Ovary (tissue), 9 donors: ENCODE measurements around the gene ZNF20. TPM values are rescaled to one million over a fixed set of nuclear protein-coding genes. Genes with fewer than 3 reads are reported as not detected.
"Not testable (repeated sequence)": the region's sequence is repeated elsewhere in the genome, so short reads cannot be mapped to it uniquely, and the experiment has no call there.

Experiments used
- DNase-seq, 5 donors: peaks; one replicate each; pipeline ENCODE4 v3.0.0-alpha.2; 2019 to 2020
- H3K27ac ChIP-seq, 2 donors: fragments of 200-600 bp; one replicate each; pipeline versions ENCODE4 v1.5.1 to v1.8.0; 2019 to 2022
- H3K27me3 ChIP-seq: fragments of 200-600 bp; one replicate; pipeline ENCODE4 v1.8.0; 2022
- H3K36me3 ChIP-seq: fragments of 200-600 bp; sonication (generic); one replicate; pipeline ENCODE4 v1.5.1; 2019
- H3K4me1 ChIP-seq: one replicate; pipeline ENCODE4 v1.8.1; 2013; ENCODE audit warnings: mild to moderate bottlenecking, moderate library complexity; ENCODE audit not compliant: insufficient read depth
- H3K4me3 ChIP-seq: fragments of 200-600 bp; sonication (generic); one replicate; pipeline ENCODE4 v1.5.1; 2017
- H3K9me3 ChIP-seq, 2 donors: fragments of 200-600 bp in 1 of 2; sonication (generic) in 1 of 2; one replicate each; pipeline versions ENCODE4 v1.5.1 to v1.8.1; 2013 to 2019; ENCODE audit warnings: mild to moderate bottlenecking in 1 of 2, moderate library complexity in 1 of 2
- CTCF ChIP-seq, 3 donors: fragments of 450-650 bp in 2 of 3; fragments of 200-600 bp in 1 of 3; IDR thresholded peaks; one replicate each; pipeline versions ENCODE4 v1.5.1 to v1.8.0; 2016 to 2022; ENCODE audit warnings: antibody characterized with exemption in 3 of 3, mild to moderate bottlenecking in 1 of 3
- EP300 ChIP-seq: sonication (generic); formaldehyde crosslinking; IDR thresholded peaks from one replicate; pipeline ENCODE4 v1.6.1; 2017; ENCODE audit warnings: antibody characterized with exemption
- POLR2A ChIP-seq: fragments of 450-650 bp; IDR thresholded peaks from one replicate; pipeline ENCODE4 v1.6.1; 2017; ENCODE audit warnings: antibody characterized with exemption, mild to moderate bottlenecking, moderate library complexity
- WGBS, 3 donors: extraction: QIAGEN DNeasy Blood & Tissue Kit in 1 of 3; methylation state at CpG; one replicate each; pipeline versions ENCODE4 v1.1.5 to v1.1.7; 2013 to 2017; 5-methylcytosine and 5-hydroxymethylcytosine counted together
- intact Hi-C, 4 donors: fragments of 100-400 bp; cut with DNase I; formaldehyde crosslinking; loops; one replicate each; pipeline versions ENCODE4 v1.11.0 to v1.15.1; 2022 to 2023
- polyA plus RNA-seq, 2 donors: library from polyadenylated mRNA; stranded (reverse); fragments of 200-250 nt in 1 of 2; fragments of 350-450 nt in 1 of 2; fragmentation: Illumina TruSeq in 1 of 2; extraction: RNeasy Lipid Tissue Mini Kit (QIAGEN cat#74804) in 1 of 2; gene quantifications; one replicate each; pipeline ENCODE4 v1.2.3, GENCODE V29; 2013 to 2014
- small RNA-seq: library from RNA; depleted of rRNA; stranded (forward); fragments of <200 nt; gene quantifications from one replicate; pipeline ENCODE3, GENCODE V24; 2016
- total RNA-seq, 7 donors: library from RNA; depleted of rRNA in 2 of 7; stranded (reverse); fragments of >200 nt in 2 of 7; fragmentation: NEBNext Ultra II Directional in 3 of 7; extraction: Animal tissue kit (Norgen Biotek cat#: 25700) in 3 of 7; gene quantifications; one replicate each; pipeline versions ENCODE4 v1.1.0 to v1.2.4, GENCODE V29; 2016 to 2023
- donor health status: DM: no; HTN: no; CAD: no; lungs with moderate emphysema.
- donor health status: DM: no; HTN: no; CAD: no.
- donor health status: Bipolar disorder and iron deficiency.
- donor health status: DM: yes; HTN: yes; CAD: no.
- donor health status: DM: no; HTN: no; CAD: no.
- donor health status: DM: yes; HTN: yes; CAD: no.

ZNF20 gene
- total and polyA plus RNA-seq, 9 donors: 1.2 to 5.2 (median 3.0) TPM

DNA sequence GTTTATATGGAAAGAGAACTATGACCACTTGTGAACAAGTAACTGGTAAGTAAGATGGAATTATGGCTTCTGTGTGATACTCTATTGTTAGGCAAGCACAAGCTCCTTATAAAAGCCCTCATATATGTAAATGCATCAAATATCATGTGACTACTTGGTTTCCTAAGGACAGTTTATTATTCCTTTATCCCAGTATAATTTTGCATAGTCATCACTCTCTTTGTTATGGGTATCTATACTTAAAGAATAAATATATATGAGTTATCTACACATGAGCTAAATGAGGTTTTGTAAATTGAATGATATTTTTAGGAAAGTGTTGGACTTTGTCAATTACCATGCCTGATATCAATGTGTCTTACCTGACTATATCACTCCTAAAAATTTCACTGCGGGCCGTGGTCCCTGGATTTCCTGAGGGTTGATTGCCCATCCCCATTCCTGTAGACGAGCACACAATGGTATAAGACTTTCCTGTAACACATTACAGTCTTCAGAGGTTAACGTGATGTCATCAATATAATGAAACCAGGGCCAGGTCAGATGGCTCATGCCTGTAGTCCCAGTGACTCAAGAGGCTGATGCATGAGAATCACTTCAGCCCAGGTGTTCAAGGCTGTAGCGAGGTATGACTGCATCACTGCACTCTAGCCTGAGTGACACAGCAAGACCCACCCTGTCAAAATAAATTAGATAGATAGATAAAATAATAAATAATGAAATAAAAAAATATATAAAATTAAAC, 54.9 kb downstream of the ZNF20 start:
- WGBS, 3 donors: 92 to 97% (median 96%) methylated on average over 5 of the region's 5 CpGs
- H3K9me3 ChIP-seq: peaks cover 0 to 19% of the 10 kb centered on the region in 2 donors
- intact Hi-C loops: no loop called here
- no peaks in the 10 kb centered on the region for H3K27me3 ChIP-seq
- no peak overlapping the region for H3K27ac ChIP-seq
- no peak overlapping the region for H3K4me3 ChIP-seq
- DNase-seq: no peak
- TF ChIP-seq POLR2A (no peak), EP300 (no peak), CTCF (IDR thresholded peaks at IDR 0.05) (no peak)
- H3K4me1 ChIP-seq: no peaks in the 10 kb centered on the region
- no peaks in the 10 kb centered on the region for H3K36me3 ChIP-seq

DNA sequence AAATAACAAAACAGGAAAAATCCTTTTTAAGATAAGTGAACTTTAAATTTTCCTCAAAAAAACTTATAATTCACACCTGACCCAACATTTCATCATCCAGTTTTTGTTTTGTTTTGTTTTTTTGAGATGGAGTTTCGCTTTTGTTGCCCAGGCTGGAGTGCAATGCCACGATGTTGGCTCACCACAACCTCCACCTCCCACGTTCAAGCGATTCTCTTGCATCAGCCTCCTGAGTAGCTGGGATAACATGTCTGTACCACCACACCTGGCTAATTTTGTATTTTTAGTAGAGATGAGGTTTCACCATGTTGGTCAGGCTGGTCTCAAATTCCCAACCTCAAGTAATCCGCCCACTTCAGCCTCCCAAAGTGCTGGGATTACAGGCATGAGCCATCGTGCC, 56.8 kb downstream of the ZNF20 start:
- H3K36me3 ChIP-seq, DNase-seq, H3K27ac ChIP-seq, H3K27me3 ChIP-seq, intact Hi-C loops, H3K4me1 ChIP-seq, H3K4me3 ChIP-seq: not testable (repeated sequence)
- H3K9me3 ChIP-seq: peaks cover 4 to 36% of the 10 kb centered on the region in 2 donors
- WGBS, 3 donors: 96 to 98% (median 96%) methylated on average over 6 of the region's 6 CpGs

Small RNA genes within 50 kb of the gene (small RNA-seq; reads per million reads assigned to genes)
- gene RF00019: not detected
- gene RNA5SP467: not detected

Other genes starting within 250 kb of the ZNF20 start
- gene ZNF700, start 215.2 kb downstream of the ZNF20 start, total RNA-seq: 10 to 100 TPM in 6 of 7 donors, 1 to 10 TPM in 1; 8.6 to 22.3 (median 14.0) TPM
- 1 to 10 TPM; 6.7 to 7.6 TPM for gene ZNF700, start 215.2 kb downstream of the ZNF20 start, polyA plus RNA-seq
- 10 to 100 TPM in 1 of 7 donors, 1 to 10 TPM in 6; 4.1 to 18.8 (median 8.3) TPM for gene ZNF763, start 175.3 kb downstream of the ZNF20 start, total RNA-seq
- gene ZNF763, start 175.3 kb downstream of the ZNF20 start, polyA plus RNA-seq: 1 to 10 TPM; 4.3 to 7.0 TPM
- gene ZNF433, start 104.7 kb downstream of the ZNF20 start, total RNA-seq: 10 to 100 TPM in 2 of 7 donors, 1 to 10 TPM in 5; 4.1 to 17.4 (median 6.8) TPM
- gene ZNF433, start 104.7 kb downstream of the ZNF20 start, polyA plus RNA-seq: 1 to 10 TPM; 4.5 to 4.6 TPM
- under 1 TPM in 6 of 7 donors, not detected in 1; 0.17 to 0.62 (median 0.27) TPM for gene ZNF878, start 87.4 kb downstream of the ZNF20 start, total RNA-seq
- gene ZNF878, start 87.4 kb downstream of the ZNF20 start, polyA plus RNA-seq: under 1 TPM in 1 of 2 donors, not detected in 1; 0.08 TPM
- gene ZNF844, start 75.6 kb downstream of the ZNF20 start, total RNA-seq: 10 to 100 TPM; 14.5 to 39.1 (median 16.8) TPM
- 10 to 100 TPM in 1 of 2 donors, 1 to 10 TPM in 1; 8.7 to 17.9 TPM for gene ZNF844, start 75.6 kb downstream of the ZNF20 start, polyA plus RNA-seq
- gene ZNF625, start 16.4 kb upstream of the ZNF20 start, total RNA-seq: 10 to 100 TPM in 2 of 7 donors, 1 to 10 TPM in 5; 2.8 to 19.6 (median 9.1) TPM
- gene ZNF625, start 16.4 kb upstream of the ZNF20 start, polyA plus RNA-seq: 1 to 10 TPM; 1.5 to 2.5 TPM
- gene ZNF136, start 22.7 kb upstream of the ZNF20 start, total RNA-seq: 10 to 100 TPM; 15.7 to 18.8 (median 16.3) TPM
- gene ZNF136, start 22.7 kb upstream of the ZNF20 start, polyA plus RNA-seq: 10 to 100 TPM in 1 of 2 donors, 1 to 10 TPM in 1; 8.8 to 12.2 TPM
- 10 to 100 TPM; 10.1 to 33.3 (median 16.6) TPM for gene ZNF44, start 154.5 kb upstream of the ZNF20 start, total RNA-seq
- gene ZNF44, start 154.5 kb upstream of the ZNF20 start, polyA plus RNA-seq: 10 to 100 TPM in 1 of 2 donors, 1 to 10 TPM in 1; 9.0 to 11.1 TPM
- 1 to 10 TPM; 2.2 to 7.5 (median 5.8) TPM for gene ZNF563, start 193.3 kb upstream of the ZNF20 start, total RNA-seq
- gene ZNF563, start 193.3 kb upstream of the ZNF20 start, polyA plus RNA-seq: 1 to 10 TPM; 3.1 to 4.3 TPM
- gene ZNF442, start 225.3 kb upstream of the ZNF20 start, total RNA-seq: 10 to 100 TPM in 3 of 7 donors, 1 to 10 TPM in 4; 2.4 to 18.9 (median 9.4) TPM
- 1 to 10 TPM; 3.6 to 4.3 TPM for gene ZNF442, start 225.3 kb upstream of the ZNF20 start, polyA plus RNA-seq